Common myeloid progenitor, CD34-positive (primary cell): Measurements from ENCODE around the gene RELL2.

Source experiments
- CTCF ChIA-PET: fragments of 350-600 bp; sonication (Branson Sonifier 250); formaldehyde crosslinking; loops from one replicate; lab custom pipeline; 2021; ENCODE audit warnings: antibody characterized with exemption; lab: Charles Lee
- POLR2A ChIA-PET: fragments of 350-600 bp; sonication (Branson Sonifier 250); formaldehyde crosslinking; loops from one replicate; lab custom pipeline; 2021; ENCODE audit warnings: antibody characterized with exemption; lab: Charles Lee
- DNase-seq, 3 donors: peaks; one replicate each; pipeline versions ENCODE4 v3.0.0 to v3.0.0-alpha.2; 2013
- H3K27ac ChIP-seq, 2 experiments: 1 replicate in 1 of 2; 2 replicates in 1 of 2; pipeline ENCODE4 v1.7.0; 2013; ENCODE audit warnings: inconsistent platforms in 2 of 2, low read length in 2 of 2, mild to moderate bottlenecking in 2 of 2, low read depth in 1 of 2, moderate library complexity in 1 of 2; ENCODE audit not compliant: severe bottlenecking in 2 of 2, insufficient read depth in 1 of 2, poor library complexity in 1 of 2
- H3K27me3 ChIP-seq, 5 experiments: replicated peaks in 2 of 5; 1 replicate in 3 of 5; 2 replicates in 2 of 5; pipeline versions ENCODE4 v1.6.1 to v1.7.0; 2013; ENCODE audit warnings: low read length in 4 of 5, mild to moderate bottlenecking in 2 of 5, moderate library complexity in 2 of 5, inconsistent platforms in 1 of 5; ENCODE audit not compliant: insufficient read depth in 5 of 5, control insufficient read depth in 4 of 5
- H3K36me3 ChIP-seq, 4 experiments: 1 replicate in 2 of 4; 2 replicates in 2 of 4; pipeline versions ENCODE4 v1.6.1 to v1.7.0; 2013; ENCODE audit warnings: low read length in 3 of 4, control low read depth in 1 of 4, mild to moderate bottlenecking in 1 of 4; ENCODE audit not compliant: control insufficient read depth in 4 of 4, insufficient read depth in 4 of 4
- H3K4me1 ChIP-seq, 4 experiments: 1 replicate in 3 of 4; 2 replicates in 1 of 4; pipeline versions ENCODE4 v1.6.1 to v1.7.1; 2013; ENCODE audit warnings: low read length in 3 of 4, mild to moderate bottlenecking in 3 of 4, control low read depth in 1 of 4, inconsistent platforms in 1 of 4, moderate library complexity in 1 of 4; ENCODE audit not compliant: control insufficient read depth in 4 of 4, insufficient read depth in 4 of 4; ENCODE audit errors: control extremely low read depth in 1 of 4
- H3K4me3 ChIP-seq, 7 experiments: 1 replicate in 4 of 7; 2 replicates in 3 of 7; pipeline versions ENCODE4 v1.5.1 to v1.7.0; 2013; ENCODE audit warnings: mild to moderate bottlenecking in 7 of 7, low read length in 6 of 7, moderate library complexity in 6 of 7, inconsistent platforms in 2 of 7, low read depth in 2 of 7, control low read depth in 1 of 7; ENCODE audit not compliant: insufficient read depth in 4 of 7, control insufficient read depth in 1 of 7; ENCODE audit errors: extremely low read depth in 1 of 7
- H3K9me3 ChIP-seq, 5 experiments: 1 replicate in 4 of 5; 2 replicates in 1 of 5; pipeline versions ENCODE4 v1.6.1 to v1.7.1; 2013; ENCODE audit warnings: low read length in 4 of 5, mild to moderate bottlenecking in 2 of 5, inconsistent platforms in 1 of 5, low read depth in 1 of 5, moderate library complexity in 1 of 5; ENCODE audit not compliant: control insufficient read depth in 4 of 5, insufficient read depth in 2 of 5; ENCODE audit errors: control extremely low read depth in 1 of 5
- WGBS: methylation state at CpG from one replicate; pipeline ENCODE4 v1.1.5; 2013; ENCODE audit not compliant: insufficient coverage; 5-methylcytosine and 5-hydroxymethylcytosine counted together

The RELL2 gene

DNA sequence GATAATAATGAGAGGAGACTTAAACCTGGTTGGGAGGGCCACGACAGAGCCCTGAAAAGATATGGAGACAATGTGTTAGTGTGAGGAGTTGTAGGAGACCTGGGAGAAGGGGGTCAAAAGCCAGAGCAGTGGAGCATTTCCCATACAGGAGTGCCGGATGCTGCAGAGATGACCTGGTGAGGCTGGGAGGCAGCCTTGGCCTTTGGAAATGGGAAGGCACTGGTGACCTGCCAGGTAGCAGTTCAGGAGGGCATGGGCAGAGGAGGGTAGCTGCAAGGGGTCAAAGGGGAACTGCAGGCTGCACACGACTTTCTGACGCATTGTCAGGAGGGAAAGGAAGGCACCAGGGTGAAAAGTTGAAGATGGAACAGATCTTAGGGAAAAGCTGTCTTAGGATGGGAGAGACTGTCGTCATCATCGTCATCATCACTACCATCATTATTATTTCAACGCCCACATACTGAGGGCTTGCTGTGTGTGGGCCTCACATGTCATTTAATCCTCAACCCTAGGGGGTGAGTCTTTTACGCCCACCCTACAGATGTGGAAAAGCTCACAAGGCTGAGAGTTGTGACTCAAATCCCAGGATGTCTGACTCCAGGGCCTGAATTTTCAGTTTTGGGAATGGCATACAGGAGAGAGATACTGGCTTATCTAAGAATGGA lies 31.9 kb downstream of the RELL2 start:
- H3K27ac ChIP-seq = no peak overlapping the region

GRCh38 chr5:141669520-141669919 lies 32.7 kb downstream of the RELL2 start:
- POLR2A ChIA-PET = no interaction called here
- Histone ChIP-seq H3K4me3 (no peak overlapping the region), H3K4me1 (peaks cover 2 to 5% (median 3%) of the 10 kb centered on the region in 4 experiments), H3K27ac (no peak overlapping the region), H3K36me3 (no peaks in the 10 kb centered on the region), H3K27me3 (no peaks in the 10 kb centered on the region), H3K9me3 (no peaks in the 10 kb centered on the region)
- no peak for DNase-seq
- WGBS = 100% methylated on average over 2 of the region's 4 CpGs
- CTCF ChIA-PET = interaction anchor here (0.6 to 2.5 kb wide), 13 partner anchors 11 to 292 kb away, joined by 3 to 13 read pairs (median 4); partner anchors contain the start of gene FCHSD1

More for the DNA sequence above, 31.9 kb downstream of the RELL2 start:
- Histone ChIP-seq H3K4me3 (no peak overlapping the region), H3K36me3 (no peaks in the 10 kb centered on the region), H3K9me3 (no peaks in the 10 kb centered on the region), H3K4me1 (peaks cover 2 to 5% (median 3%) of the 10 kb centered on the region in 4 experiments), H3K27me3 (no peaks in the 10 kb centered on the region)
- no peak for DNase-seq
- WGBS = 96% methylated on average over 6 of the region's 8 CpGs
- ChIA-PET POLR2A (no interaction called here), CTCF (interaction anchor here (0.8 to 2.5 kb wide), 13 partner anchors 8 to 293 kb away, joined by 3 to 13 read pairs (median 4); partner anchors contain the start of gene FCHSD1)

DNA sequence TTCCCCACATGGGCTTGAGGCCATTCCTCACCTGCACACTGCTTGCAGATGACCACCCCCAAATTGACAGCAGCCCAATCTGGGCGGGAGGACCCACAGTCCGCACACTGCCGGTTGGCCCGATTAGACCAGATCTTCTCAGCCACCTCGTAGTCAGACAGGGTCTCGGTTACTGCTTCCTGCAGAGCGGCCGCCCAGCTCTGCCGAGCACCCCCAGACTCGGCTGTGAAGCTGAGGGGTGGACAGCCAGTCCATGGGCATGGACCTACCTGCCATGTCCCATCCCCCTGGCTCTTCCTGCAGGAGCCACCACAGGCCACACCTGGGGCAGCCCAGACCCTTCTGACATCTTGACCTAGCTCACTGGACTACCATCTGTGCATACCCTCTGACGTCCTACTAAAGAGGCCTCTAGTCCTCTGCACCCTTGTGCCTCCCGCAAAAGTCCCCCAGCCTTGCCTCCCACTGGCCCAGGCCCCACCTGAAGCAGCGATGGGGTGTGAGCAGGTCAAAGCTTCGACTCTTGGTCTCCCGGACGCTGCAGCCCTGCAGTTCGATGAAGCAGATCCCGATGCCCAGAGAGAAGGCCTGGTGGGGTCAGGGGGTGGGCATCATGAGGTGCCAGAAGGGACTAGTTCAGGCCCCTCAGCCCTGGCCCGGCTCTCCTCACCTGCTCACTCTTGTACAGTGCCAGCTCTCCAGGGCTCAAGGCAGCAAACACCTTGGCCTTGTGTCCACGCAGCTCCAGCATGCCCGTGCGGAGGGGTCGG lies 35.5 kb downstream of the RELL2 start:
- no peak overlapping the region for H3K27ac ChIP-seq
- ChIA-PET POLR2A (no interaction called here), CTCF (interaction anchor here (1.0 to 1.9 kb wide), 7 partner anchors 8 to 207 kb away, joined by 3 to 8 read pairs (median 4); no protein-coding TSS in a partner anchor)
- H3K4me3 ChIP-seq = no peak overlapping the region
- H3K27me3 ChIP-seq = no peaks in the 10 kb centered on the region
- no peaks in the 10 kb centered on the region for H3K9me3 ChIP-seq
- DNase-seq = no peak
- H3K36me3 ChIP-seq = no peaks in the 10 kb centered on the region
- 97% methylated on average over 13 of the region's 23 CpGs for WGBS
- H3K4me1 ChIP-seq = no peaks in the 10 kb centered on the region

DNA sequence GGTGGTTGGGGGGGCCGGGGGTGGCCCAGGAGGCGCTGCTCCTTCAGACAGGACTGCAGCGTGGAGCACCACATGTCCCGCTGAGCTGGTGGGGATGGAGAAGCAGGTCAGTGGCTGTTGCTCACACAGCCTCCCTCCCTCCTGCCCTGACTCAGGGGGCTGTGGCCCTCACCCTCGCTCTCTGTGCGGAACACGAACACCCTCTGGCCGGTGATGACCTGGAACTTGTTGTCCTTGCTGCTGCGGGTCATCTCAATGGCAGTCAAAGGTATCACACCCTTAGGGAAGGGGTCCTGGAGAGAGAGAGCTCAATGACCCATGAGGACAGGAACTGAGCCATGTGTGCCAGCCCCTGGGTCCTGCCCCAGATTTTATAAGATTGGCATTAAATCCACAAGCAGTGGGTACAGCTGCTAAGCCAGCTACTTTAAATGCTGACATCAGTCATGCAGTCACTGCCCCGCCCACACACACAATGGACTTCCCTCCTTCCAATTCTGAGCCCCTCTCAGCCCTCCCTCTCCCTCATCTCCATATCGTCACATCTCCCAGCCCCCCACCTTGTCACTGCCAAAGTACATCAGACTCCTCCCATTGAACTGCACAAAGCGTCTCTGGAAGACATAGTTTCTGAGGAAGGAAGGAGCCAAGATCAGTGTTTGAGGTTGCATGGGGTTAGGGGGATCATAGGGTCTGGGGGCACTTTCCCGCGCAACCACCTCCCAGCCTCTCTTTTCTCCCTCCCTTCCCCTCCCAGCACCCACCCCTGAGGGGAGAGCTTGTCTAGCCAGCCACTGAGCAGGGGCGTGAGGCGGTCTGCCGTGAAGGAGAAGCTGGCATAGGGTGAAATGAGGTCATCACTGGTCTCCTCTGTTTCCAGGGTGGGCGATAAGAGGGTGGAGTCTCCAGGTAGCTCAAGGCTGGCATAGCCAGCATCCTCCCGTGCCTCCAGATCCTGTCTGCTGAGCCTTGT lies 36.3 kb downstream of the RELL2 start:
- ChIA-PET CTCF (interaction anchor here (1.2 to 1.9 kb wide), 5 partner anchors 9 to 206 kb away, joined by 3 to 8 read pairs (median 4); no protein-coding TSS in a partner anchor), POLR2A (no interaction called here)
- WGBS = 89% methylated on average over 9 of the region's 19 CpGs
- Histone ChIP-seq H3K4me3 (no peak overlapping the region), H3K4me1 (no peaks in the 10 kb centered on the region), H3K36me3 (no peaks in the 10 kb centered on the region), H3K9me3 (no peaks in the 10 kb centered on the region), H3K27ac (no peak overlapping the region), H3K27me3 (no peaks in the 10 kb centered on the region)
- peak in 1 of 3 donors; percentile 55 for DNase-seq

GRCh38 chr5:141674747-141675146 lies 38.0 kb downstream of the RELL2 start:
- 97% methylated on average over 5 of the region's 5 CpGs for whole genome bisulfite sequencing
- no peaks in the 10 kb centered on the region for H3K4me1 ChIP-seq
- POLR2A ChIA-PET = no interaction called here
- no peaks in the 10 kb centered on the region for H3K27me3 ChIP-seq
- no peaks in the 10 kb centered on the region for H3K9me3 ChIP-seq
- DNase-seq = no peak
- H3K36me3 ChIP-seq = no peaks in the 10 kb centered on the region
- no peak overlapping the region for H3K4me3 ChIP-seq
- no peak overlapping the region for H3K27ac ChIP-seq
- CTCF ChIA-PET = no interaction called here

GRCh38 chr5:141675672-141676071 lies 38.9 kb downstream of the RELL2 start:
- 92% methylated on average over 4 of the region's 4 CpGs for WGBS
- H3K4me3 ChIP-seq = no peak overlapping the region
- H3K4me1 ChIP-seq = peaks cover 0 to under 1% (median 0%) of the 10 kb centered on the region in 4 experiments
- no peak overlapping the region for H3K27ac ChIP-seq
- ChIA-PET POLR2A (no interaction called here), CTCF (interaction anchor here (1.4 to 1.6 kb wide), 4 partner anchors 9 to 285 kb away, joined by 3 to 6 read pairs (median 6); no protein-coding TSS in a partner anchor)
- no peaks in the 10 kb centered on the region for H3K36me3 ChIP-seq
- H3K27me3 ChIP-seq = peaks cover 0 to 1% (median 0%) of the 10 kb centered on the region in 5 experiments
- H3K9me3 ChIP-seq = no peaks in the 10 kb centered on the region
- DNase-seq = no peak
